ENCODE results near the gene CYB5RL. TPM values are rescaled to one million over a fixed set of nuclear protein-coding genes. Genes with fewer than 3 reads are reported as not detected.

CYB5RL gene
- total and polyA plus RNA-seq, 2 of the 13 experiments (the other 11 are each of a cell fraction or from before 2014, with no cell fraction given): 3.7 to 5.0 TPM

DNA sequence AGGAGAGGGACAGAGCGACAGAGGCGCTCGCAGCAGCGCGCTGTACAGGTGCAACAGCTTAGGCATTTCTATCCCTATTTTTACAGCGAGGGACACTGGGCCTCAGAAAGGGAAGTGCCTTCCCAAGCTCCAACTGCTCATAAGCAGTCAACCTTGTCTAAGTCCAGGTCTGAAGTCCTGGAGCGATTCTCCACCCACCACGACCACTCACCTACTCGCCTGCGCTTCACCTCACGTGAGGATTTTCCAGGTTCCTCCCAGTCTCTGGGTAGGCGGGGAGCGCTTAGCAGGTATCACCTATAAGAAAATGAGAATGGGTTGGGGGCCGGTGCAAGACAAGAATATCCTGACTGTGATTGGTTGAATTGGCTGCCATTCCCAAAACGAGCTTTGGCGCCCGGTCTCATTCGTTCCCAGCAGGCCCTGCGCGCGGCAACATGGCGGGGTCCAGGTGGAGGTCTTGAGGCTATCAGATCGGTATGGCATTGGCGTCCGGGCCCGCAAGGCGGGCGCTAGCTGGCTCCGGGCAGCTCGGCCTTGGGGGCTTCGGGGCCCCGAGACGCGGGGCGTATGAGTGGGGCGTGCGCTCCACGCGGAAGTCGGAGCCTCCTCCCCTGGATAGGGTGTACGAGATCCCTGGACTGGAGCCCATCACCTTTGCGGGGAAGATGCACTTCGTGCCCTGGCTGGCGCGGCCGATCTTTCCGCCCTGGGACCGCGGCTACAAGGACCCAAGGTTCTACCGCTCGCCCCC, at the start of gene CYB5RL, which contains the start of gene MRPL37 (continued):
- TF ChIP-seq ZNF230 (CRISPR knock-in tag; IDR thresholded peaks at IDR 0.05) (0 out of 2 replicates have a peak, but pooled peaks have one; percentile 42), RBAK (CRISPR knock-in tag; IDR thresholded peaks at IDR 0.05) (no peak), SUZ12 (IDR thresholded peaks at IDR 0.05; ENCODE audit: low read depth, low read length) (peak; percentile 40; the same call in 1 of the 2 replicates), CHD2 (IDR thresholded peaks at IDR 0.05; ENCODE audit: low read depth, low read length) (peak; percentile 30; the same call in 1 of the 2 replicates), PAX8 (CRISPR knock-in tag; IDR thresholded peaks at IDR 0.05; ENCODE audit: borderline replicate concordance) (peak; percentile 4; the same call in 1 of the 2 replicates), ZNF839 (CRISPR knock-in tag; IDR thresholded peaks at IDR 0.05; ENCODE audit: borderline replicate concordance) (0 out of 2 replicates have a peak, but pooled peaks have one; percentile 45), NONO (IDR thresholded peaks at IDR 0.05) (no peak), NONO (CRISPR knock-in tag; conservative IDR thresholded peaks at IDR 0.05) (peak; percentile 23; the same call in 1 of the 2 replicates), CCAR2 (optimal IDR thresholded peaks at IDR 0.05; ENCODE audit: low read depth, low read length) (no peak), HDAC1 (CRISPR knock-in tag; IDR thresholded peaks at IDR 0.05) (peak; percentile 82), RBM39 (IDR thresholded peaks at IDR 0.05; ENCODE audit: low read depth, low read length, poor library complexity, severe bottlenecking) (peak; percentile 49), ETV5 (CRISPR knock-in tag; IDR thresholded peaks at IDR 0.05; ENCODE audit: borderline replicate concordance) (no peak), CREM (IDR thresholded peaks at IDR 0.05) (peak; percentile 71; the same call in 1 of the 2 replicates), CREM (CRISPR knock-in tag; IDR thresholded peaks at IDR 0.05) (no peak), NFIB (CRISPR knock-in tag; IDR thresholded peaks at IDR 0.05; ENCODE audit: borderline replicate concordance) (no peak), PHF20 (CRISPR knock-in tag; IDR thresholded peaks at IDR 0.05) (peak; percentile 84)
- TF ChIP-seq, protein P1, sequence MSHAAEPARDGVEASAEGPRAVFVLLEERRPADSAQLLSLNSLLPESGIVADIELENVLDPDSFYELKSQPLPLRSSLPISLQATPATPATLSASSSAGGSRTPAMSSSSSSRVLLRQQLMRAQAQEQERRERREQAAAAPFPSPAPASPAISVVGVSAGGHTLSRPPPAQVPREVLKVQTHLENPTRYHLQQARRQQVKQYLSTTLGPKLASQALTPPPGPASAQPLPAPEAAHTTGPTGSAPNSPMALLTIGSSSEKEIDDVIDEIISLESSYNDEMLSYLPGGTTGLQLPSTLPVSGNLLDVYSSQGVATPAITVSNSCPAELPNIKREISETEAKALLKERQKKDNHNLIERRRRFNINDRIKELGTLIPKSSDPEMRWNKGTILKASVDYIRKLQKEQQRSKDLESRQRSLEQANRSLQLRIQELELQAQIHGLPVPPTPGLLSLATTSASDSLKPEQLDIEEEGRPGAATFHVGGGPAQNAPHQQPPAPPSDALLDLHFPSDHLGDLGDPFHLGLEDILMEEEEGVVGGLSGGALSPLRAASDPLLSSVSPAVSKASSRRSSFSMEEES (CRISPR knock-in tag; IDR thresholded peaks at IDR 0.05): 0 out of 2 replicates have a peak, but pooled peaks have one; percentile 50
- TF ChIP-seq, protein P2, sequence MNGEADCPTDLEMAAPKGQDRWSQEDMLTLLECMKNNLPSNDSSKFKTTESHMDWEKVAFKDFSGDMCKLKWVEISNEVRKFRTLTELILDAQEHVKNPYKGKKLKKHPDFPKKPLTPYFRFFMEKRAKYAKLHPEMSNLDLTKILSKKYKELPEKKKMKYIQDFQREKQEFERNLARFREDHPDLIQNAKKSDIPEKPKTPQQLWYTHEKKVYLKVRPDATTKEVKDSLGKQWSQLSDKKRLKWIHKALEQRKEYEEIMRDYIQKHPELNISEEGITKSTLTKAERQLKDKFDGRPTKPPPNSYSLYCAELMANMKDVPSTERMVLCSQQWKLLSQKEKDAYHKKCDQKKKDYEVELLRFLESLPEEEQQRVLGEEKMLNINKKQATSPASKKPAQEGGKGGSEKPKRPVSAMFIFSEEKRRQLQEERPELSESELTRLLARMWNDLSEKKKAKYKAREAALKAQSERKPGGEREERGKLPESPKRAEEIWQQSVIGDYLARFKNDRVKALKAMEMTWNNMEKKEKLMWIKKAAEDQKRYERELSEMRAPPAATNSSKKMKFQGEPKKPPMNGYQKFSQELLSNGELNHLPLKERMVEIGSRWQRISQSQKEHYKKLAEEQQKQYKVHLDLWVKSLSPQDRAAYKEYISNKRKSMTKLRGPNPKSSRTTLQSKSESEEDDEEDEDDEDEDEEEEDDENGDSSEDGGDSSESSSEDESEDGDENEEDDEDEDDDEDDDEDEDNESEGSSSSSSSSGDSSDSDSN (CRISPR knock-in tag; IDR thresholded peaks at IDR 0.05): peak; percentile 80
- TF ChIP-seq, protein P3, sequence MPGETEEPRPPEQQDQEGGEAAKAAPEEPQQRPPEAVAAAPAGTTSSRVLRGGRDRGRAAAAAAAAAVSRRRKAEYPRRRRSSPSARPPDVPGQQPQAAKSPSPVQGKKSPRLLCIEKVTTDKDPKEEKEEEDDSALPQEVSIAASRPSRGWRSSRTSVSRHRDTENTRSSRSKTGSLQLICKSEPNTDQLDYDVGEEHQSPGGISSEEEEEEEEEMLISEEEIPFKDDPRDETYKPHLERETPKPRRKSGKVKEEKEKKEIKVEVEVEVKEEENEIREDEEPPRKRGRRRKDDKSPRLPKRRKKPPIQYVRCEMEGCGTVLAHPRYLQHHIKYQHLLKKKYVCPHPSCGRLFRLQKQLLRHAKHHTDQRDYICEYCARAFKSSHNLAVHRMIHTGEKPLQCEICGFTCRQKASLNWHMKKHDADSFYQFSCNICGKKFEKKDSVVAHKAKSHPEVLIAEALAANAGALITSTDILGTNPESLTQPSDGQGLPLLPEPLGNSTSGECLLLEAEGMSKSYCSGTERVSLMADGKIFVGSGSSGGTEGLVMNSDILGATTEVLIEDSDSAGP (CRISPR knock-in tag; IDR thresholded peaks at IDR 0.05; ENCODE audit: borderline replicate concordance): peak; percentile 83; the same call in 1 of the 2 replicates
